ENCODE results near the gene ZMIZ2. TPM values are rescaled to one million over a fixed set of nuclear protein-coding genes. Genes with fewer than 3 reads are reported as not detected.

The ZMIZ2 gene
- total and polyA plus RNA-seq, 4 donors: 11.6 to 96.6 (median 67.2) TPM

DNA sequence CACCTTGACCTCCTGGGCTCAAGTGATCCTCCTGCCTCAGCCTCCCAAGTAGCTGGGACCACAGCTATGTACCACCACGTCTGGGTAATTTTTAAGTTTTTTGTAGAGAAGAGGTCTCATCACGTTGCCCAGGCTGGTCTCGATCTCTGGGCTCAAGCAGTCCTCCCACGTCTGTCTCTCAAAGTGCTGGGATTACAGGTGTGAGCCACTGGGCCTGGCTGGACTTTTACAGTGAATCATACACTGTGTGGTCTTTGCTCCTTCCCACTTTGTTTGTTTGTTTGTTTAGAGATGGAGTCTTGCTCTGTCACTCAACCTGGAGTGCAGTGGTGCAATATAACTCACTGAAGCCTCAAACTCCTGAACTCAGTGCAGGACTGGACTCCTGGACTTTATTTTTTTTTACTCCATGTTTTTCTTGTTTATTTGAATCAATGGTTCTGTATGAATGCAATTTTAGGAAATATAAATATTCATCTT, 60.3 kb downstream of the ZMIZ2 start:
- intact Hi-C loops (cut with DNase I): no loop called here
- H3K27ac ChIP-seq (ENCODE audit: low read depth in 1 of 2, low read length in 2 of 2): no peak overlapping the region
- ATAC-seq (ENCODE audit: low FRiP score) (no peak), DNase-seq (no peak)
- 82 to 84% methylated on average over 4 of the region's 4 CpGs for WGBS, 2 donors
- H3K27me3 ChIP-seq (ENCODE audit: control insufficient read depth in 1 of 2, insufficient read depth in 2 of 2, low read length in 1 of 2): no peaks in the 10 kb centered on the region
- no peak overlapping the region for H3K4me3 ChIP-seq (ENCODE audit: low read length in 2 of 2)
- no peaks in the 10 kb centered on the region for H3K4me1 ChIP-seq (ENCODE audit: control insufficient read depth in 1 of 2, insufficient read depth in 2 of 2, low read length in 2 of 2)
- H3K36me3 ChIP-seq (ENCODE audit: control insufficient read depth in 1 of 2, insufficient read depth in 2 of 2, low read length in 1 of 2): peaks cover 0 to 2% of the 10 kb centered on the region in 2 donors
- no peaks in the 10 kb centered on the region for H3K9me3 ChIP-seq (ENCODE audit: control insufficient read depth, low read length)

DNA sequence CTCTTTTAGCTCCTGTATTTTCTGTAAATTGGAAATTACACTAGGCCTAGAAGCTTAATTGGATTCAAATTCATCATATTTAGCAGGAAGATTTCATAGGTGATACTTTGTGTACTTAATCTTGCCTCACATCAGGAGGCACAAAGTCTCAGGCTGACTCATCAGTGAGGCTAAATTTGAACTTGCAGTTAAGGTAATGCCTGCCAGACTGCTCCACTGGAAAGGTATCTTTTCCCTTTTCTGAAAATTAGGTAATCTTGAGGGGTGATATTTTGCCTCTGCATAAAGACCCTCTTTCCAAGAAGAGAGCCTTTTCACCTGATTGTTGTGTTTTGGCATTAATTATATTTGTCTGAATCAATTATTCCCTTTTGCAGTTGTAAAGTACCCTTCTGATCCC, 62.4 kb downstream of the ZMIZ2 start:
- Histone ChIP-seq H3K4me3 (ENCODE audit: low read length in 2 of 2) (no peak overlapping the region), H3K4me1 (ENCODE audit: control insufficient read depth in 1 of 2, insufficient read depth in 2 of 2, low read length in 2 of 2) (no peaks in the 10 kb centered on the region), H3K27me3 (ENCODE audit: control insufficient read depth in 1 of 2, insufficient read depth in 2 of 2, low read length in 1 of 2) (no peaks in the 10 kb centered on the region), H3K36me3 (ENCODE audit: control insufficient read depth in 1 of 2, insufficient read depth in 2 of 2, low read length in 1 of 2) (peaks cover 0 to 2% of the 10 kb centered on the region in 2 donors), H3K9me3 (ENCODE audit: control insufficient read depth, low read length) (no peaks in the 10 kb centered on the region), H3K27ac (ENCODE audit: low read depth in 1 of 2, low read length in 2 of 2) (no peak overlapping the region)
- no peak for DNase-seq
- intact Hi-C loops (cut with DNase I): no loop called here
- no peak for ATAC-seq (ENCODE audit: low FRiP score)

DNA sequence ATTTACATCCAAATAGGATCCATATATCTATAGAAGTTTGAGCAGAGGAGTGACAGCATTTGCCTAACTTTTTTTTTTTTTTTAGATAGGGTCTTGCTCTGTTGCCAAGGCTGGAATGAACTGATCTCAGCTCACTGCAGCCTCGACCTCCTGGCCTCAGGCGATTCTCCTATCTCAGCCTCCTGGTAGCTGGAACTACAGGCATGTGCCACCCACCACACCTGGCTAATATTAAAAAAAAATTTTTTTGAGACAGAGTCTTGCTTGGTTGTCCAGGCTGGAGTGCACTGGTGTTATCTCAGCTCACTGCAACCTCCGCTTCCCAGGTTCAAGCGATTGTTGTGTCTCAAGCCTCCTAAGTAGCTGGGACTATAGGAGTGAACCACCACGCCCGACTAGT, 62.9 kb downstream of the ZMIZ2 start:
- Histone ChIP-seq H3K27me3 (ENCODE audit: control insufficient read depth in 1 of 2, insufficient read depth in 2 of 2, low read length in 1 of 2) (no peaks in the 10 kb centered on the region), H3K9me3 (ENCODE audit: control insufficient read depth, low read length) (no peaks in the 10 kb centered on the region), H3K36me3 (ENCODE audit: control insufficient read depth in 1 of 2, insufficient read depth in 2 of 2, low read length in 1 of 2) (peaks cover 0 to 2% of the 10 kb centered on the region in 2 donors), H3K4me1 (ENCODE audit: control insufficient read depth in 1 of 2, insufficient read depth in 2 of 2, low read length in 2 of 2) (no peaks in the 10 kb centered on the region), H3K27ac (ENCODE audit: low read depth in 1 of 2, low read length in 2 of 2) (no peak overlapping the region), H3K4me3 (ENCODE audit: low read length in 2 of 2) (no peak overlapping the region)
- ATAC-seq (ENCODE audit: low FRiP score) (no peak), DNase-seq (no peak)
- intact Hi-C loops (cut with DNase I): no loop called here
- WGBS, 2 donors: 97 to 98% methylated on average over 6 of the region's 6 CpGs

DNA sequence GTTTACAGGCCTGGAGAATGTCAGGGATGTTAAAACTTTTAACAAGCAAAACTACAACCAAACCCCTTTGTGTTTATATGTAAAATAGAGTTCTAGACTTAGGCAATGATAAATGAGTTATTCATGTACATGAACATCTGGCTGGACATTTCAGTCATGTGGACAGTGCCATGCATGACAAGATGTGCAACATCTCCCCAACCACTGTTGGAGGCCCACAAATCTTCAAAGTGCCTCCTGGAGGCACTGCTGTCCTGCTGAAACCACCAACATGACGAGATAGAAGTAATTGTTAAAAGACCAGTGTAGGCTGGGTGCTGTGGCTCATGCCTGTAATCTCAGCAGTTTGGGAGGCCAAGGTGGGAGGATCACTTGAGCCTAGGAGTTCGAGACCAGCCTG, 66.3 kb downstream of the ZMIZ2 start:
- WGBS, 2 donors: 84 to 93% methylated on average over 2 of the region's 2 CpGs
- Histone ChIP-seq H3K9me3 (ENCODE audit: control insufficient read depth, low read length) (no peaks in the 10 kb centered on the region), H3K4me3 (ENCODE audit: low read length in 2 of 2) (no peak overlapping the region), H3K4me1 (ENCODE audit: control insufficient read depth in 1 of 2, insufficient read depth in 2 of 2, low read length in 2 of 2) (no peaks in the 10 kb centered on the region), H3K27ac (ENCODE audit: low read depth in 1 of 2, low read length in 2 of 2) (no peak overlapping the region), H3K27me3 (ENCODE audit: control insufficient read depth in 1 of 2, insufficient read depth in 2 of 2, low read length in 1 of 2) (no peaks in the 10 kb centered on the region), H3K36me3 (ENCODE audit: control insufficient read depth in 1 of 2, insufficient read depth in 2 of 2, low read length in 1 of 2) (no peaks in the 10 kb centered on the region)
- ATAC-seq (ENCODE audit: low FRiP score): no peak
- intact Hi-C loops (cut with DNase I): no loop called here
- DNase-seq: no peak

DNA sequence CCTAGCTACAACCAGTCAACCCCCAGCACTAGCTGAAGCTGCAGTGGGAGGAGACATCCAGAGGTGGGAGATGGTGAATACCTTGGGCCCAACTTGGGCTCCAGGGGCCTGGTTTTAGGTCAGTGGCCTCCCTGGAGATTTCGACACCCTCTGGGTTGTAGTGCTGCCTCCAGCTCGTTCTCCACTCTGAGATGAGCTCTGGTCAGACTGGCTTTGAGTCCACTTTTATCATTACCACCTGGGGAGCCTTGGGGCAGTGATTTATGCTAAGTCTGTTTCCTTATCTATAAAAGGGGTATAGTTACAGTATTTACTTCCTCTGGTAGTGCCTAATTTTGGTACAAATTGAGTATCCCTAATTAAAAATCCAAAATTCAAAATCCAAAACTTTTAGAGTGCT, 70.6 kb downstream of the ZMIZ2 start:
- H3K9me3 ChIP-seq (ENCODE audit: control insufficient read depth, low read length): no peaks in the 10 kb centered on the region
- ATAC-seq (ENCODE audit: low FRiP score): no peak
- no peak overlapping the region for H3K4me3 ChIP-seq (ENCODE audit: low read length in 2 of 2)
- H3K27ac ChIP-seq (ENCODE audit: low read depth in 1 of 2, low read length in 2 of 2): no peak overlapping the region
- H3K27me3 ChIP-seq (ENCODE audit: control insufficient read depth in 1 of 2, insufficient read depth in 2 of 2, low read length in 1 of 2): no peaks in the 10 kb centered on the region
- DNase-seq: no peak
- no peaks in the 10 kb centered on the region for H3K4me1 ChIP-seq (ENCODE audit: control insufficient read depth in 1 of 2, insufficient read depth in 2 of 2, low read length in 2 of 2)
- intact Hi-C loops (cut with DNase I): no loop called here
- WGBS, 2 donors: 73 to 80% methylated on average over 2 of the region's 2 CpGs
- H3K36me3 ChIP-seq (ENCODE audit: control insufficient read depth in 1 of 2, insufficient read depth in 2 of 2, low read length in 1 of 2): no peaks in the 10 kb centered on the region

Other genes with a start within 250 kb of the ZMIZ2 start
- 1 to 10 TPM in 1 of 2 donors, under 1 TPM in 1; 0.39 to 1.1 TPM for gene NPC1L1, start 207.5 kb upstream of the ZMIZ2 start, total RNA-seq
- 1 to 10 TPM in 1 of 2 donors, under 1 TPM in 1; 0.79 to 6.1 TPM for gene NPC1L1, start 207.5 kb upstream of the ZMIZ2 start, polyA plus RNA-seq
- gene DDX56, start 174.9 kb upstream of the ZMIZ2 start, total RNA-seq: 10 to 100 TPM; 44.7 to 56.8 TPM
- 100 to 1,000 TPM in 1 of 2 donors, 10 to 100 TPM in 1; 23.3 to 153 TPM for gene DDX56, start 174.9 kb upstream of the ZMIZ2 start, polyA plus RNA-seq
- gene TMED4, start 166.6 kb upstream of the ZMIZ2 start, total RNA-seq: 10 to 100 TPM; 62.2 to 66.8 TPM
- 10 to 100 TPM; 47.2 to 77.0 TPM for gene TMED4, start 166.6 kb upstream of the ZMIZ2 start, polyA plus RNA-seq
- gene OGDH, start 142.2 kb upstream of the ZMIZ2 start, total RNA-seq: 10 to 100 TPM; 84.7 to 95.3 TPM
- gene OGDH, start 142.2 kb upstream of the ZMIZ2 start, polyA plus RNA-seq: 10 to 100 TPM; 27.0 to 28.4 TPM
- 100 to 1,000 TPM; 729 to 835 TPM for gene PPIA, start 47.8 kb downstream of the ZMIZ2 start, total RNA-seq
- gene PPIA, start 47.8 kb downstream of the ZMIZ2 start, polyA plus RNA-seq: 1,000 to 10,000 TPM; 1,703 to 2,385 TPM
- gene H2AZ2, start 99.2 kb downstream of the ZMIZ2 start, total RNA-seq: 100 to 1,000 TPM; 129 to 139 TPM
- 100 to 1,000 TPM in 1 of 2 donors, 10 to 100 TPM in 1; 95.1 to 102 TPM for gene H2AZ2, start 99.2 kb downstream of the ZMIZ2 start, polyA plus RNA-seq
- 10 to 100 TPM; 26.4 to 33.9 TPM for gene PURB, start 136.7 kb downstream of the ZMIZ2 start, total RNA-seq
- gene PURB, start 136.7 kb downstream of the ZMIZ2 start, polyA plus RNA-seq: 1 to 10 TPM; 7.9 to 8.8 TPM
- 10 to 100 TPM in 1 of 2 donors, 1 to 10 TPM in 1; 7.2 to 21.3 TPM for gene MYO1G, start 230.2 kb downstream of the ZMIZ2 start, total RNA-seq
- gene MYO1G, start 230.2 kb downstream of the ZMIZ2 start, polyA plus RNA-seq: 1 to 10 TPM; 1.4 to 3.5 TPM